K562 (cell line): ENCODE measurements around the gene C1QTNF2. TPM values are rescaled to one million over a fixed set of nuclear protein-coding genes. Genes with fewer than 3 reads are reported as not detected.

Experiments used
- ATAC-seq: fragments of 200-7000 bp; cut with Tn5 transposase; 3 replicates; pipeline ENCODE4 v1.9.1; 2020; ENCODE audit warnings: moderate library complexity
- BruUV-seq: library from RNA; stranded (reverse); fragments of 400-500 nt; replicated peaks from 2 replicates; lab custom pipeline; 2021; lab: Mats Ljungman, UMichigan
- CTCF ChIA-PET: fragments of 300-600 bp; formaldehyde crosslinking; extraction: SDS; loops from one replicate; lab custom pipeline; 2021; ENCODE audit warnings: low intra/inter-chr PET ratio; lab: Yijun Ruan, JAX
- POLR2A ChIA-PET: fragments of 300-600, 350-650 bp; sonication (Branson Sonifier 250); formaldehyde crosslinking; extraction: SDS; loops from one replicate; lab custom pipeline; 2021; ENCODE audit warnings: antibody characterized with exemption, inconsistent platforms; lab: Yijun Ruan, JAX
- DNase-seq, 4 experiments: peaks; one replicate each; pipeline versions ENCODE4 v3.0.0 to v3.0.0-alpha.2; 2011 to 2018; ENCODE audit warnings: low spot score in 3 of 4, mixed read lengths in 3 of 4; ENCODE audit errors: extremely low read depth in 1 of 4
- FAIRE-seq: peaks from 2 replicates; lab custom pipeline; 2011; peaks lifted over from hg19 to GRCh38; lab: Jason Lieb, UNC
- H2AFZ ChIP-seq: 2 replicates; pipeline ENCODE4 v1.6.0; 2011; ENCODE audit warnings: low read depth, low read length, control low read depth, inconsistent platforms
- H3K27ac ChIP-seq: fragments of 200-600 bp; 3 replicates; pipeline ENCODE4 v1.8.0; 2011; ENCODE audit warnings: low read depth, mild to moderate bottlenecking, control low read depth, inconsistent platforms, low read length, moderate library complexity, mixed read lengths; ENCODE audit errors: extremely low read depth
- H3K27me3 ChIP-seq, 2 experiments: fragments of 300-600 bp in 1 of 2; 2 replicates in 1 of 2; 3 replicates in 1 of 2; pipeline versions ENCODE4 v1.6.0 to v1.8.0; 2011; ENCODE audit warnings: inconsistent platforms in 2 of 2, low read length in 2 of 2, mild to moderate bottlenecking in 1 of 2, mixed read lengths in 1 of 2, moderate library complexity in 1 of 2; ENCODE audit not compliant: control insufficient read depth in 2 of 2, insufficient read depth in 2 of 2
- H3K36me3 ChIP-seq: fragments of 300-600 bp; 3 replicates; pipeline ENCODE4 v1.8.0; 2011; ENCODE audit warnings: mild to moderate bottlenecking, low read length, inconsistent platforms; ENCODE audit not compliant: control insufficient read depth, insufficient read depth
- H3K4me1 ChIP-seq, 2 experiments: fragments of 200-600 bp in 1 of 2; replicated peaks in 1 of 2; 2 replicates in 1 of 2; 3 replicates in 1 of 2; pipeline versions ENCODE4 v1.5.1 to v1.8.0; 2011; ENCODE audit warnings: inconsistent platforms in 2 of 2, low read length in 2 of 2, mild to moderate bottlenecking in 1 of 2, mixed read lengths in 1 of 2, moderate library complexity in 1 of 2; ENCODE audit not compliant: control insufficient read depth in 2 of 2, insufficient read depth in 2 of 2
- H3K4me2 ChIP-seq: 2 replicates; pipeline ENCODE4 v1.6.1; 2011; ENCODE audit warnings: low read length, control low read depth, inconsistent platforms, mixed read lengths; ENCODE audit not compliant: insufficient read depth
- H3K4me3 ChIP-seq: fragments of 200-600 bp; sonication (generic), shearing (Covaris generic); 2 replicates; pipeline ENCODE4 v1.5.1; 2016; ENCODE audit warnings: control low read depth, inconsistent platforms
- H3K79me2 ChIP-seq: fragments of 200-600 bp; 3 replicates; pipeline ENCODE4 v1.8.0; 2011; ENCODE audit warnings: low read length, inconsistent platforms; ENCODE audit not compliant: control insufficient read depth, insufficient read depth
- H3K9ac ChIP-seq, 2 experiments: 2 replicates each; pipeline versions ENCODE4 v1.6.0 to v1.6.1; 2011; ENCODE audit warnings: low read depth in 2 of 2, low read length in 2 of 2, control low read depth in 1 of 2, inconsistent platforms in 1 of 2, mild to moderate bottlenecking in 1 of 2, mixed read lengths in 1 of 2; ENCODE audit not compliant: insufficient read depth in 1 of 2
- H3K9me1 ChIP-seq: one replicate; pipeline ENCODE4 v1.6.0; 2011; ENCODE audit warnings: inconsistent platforms, mild to moderate bottlenecking, low read length, moderate library complexity; ENCODE audit not compliant: control insufficient read depth, insufficient read depth
- H3K9me3 ChIP-seq: replicated peaks from 2 replicates; pipeline ENCODE4 v1.5.1; 2011; ENCODE audit warnings: low read depth, low read length, inconsistent platforms; ENCODE audit not compliant: control insufficient read depth, insufficient read depth
- H4K20me1 ChIP-seq: replicated peaks from 2 replicates; pipeline ENCODE4 v1.6.1; 2011; ENCODE audit warnings: low read length, inconsistent platforms, mixed read lengths; ENCODE audit not compliant: control insufficient read depth, insufficient read depth
- ARID1B ChIP-seq: fragments of 450-650 bp; IDR thresholded peaks from 2 replicates; pipeline ENCODE4 v1.6.1; 2016; ENCODE audit warnings: antibody characterized with exemption, mild to moderate bottlenecking, inconsistent platforms
- CBX1 ChIP-seq: sonication (generic); IDR thresholded peaks from 2 replicates; pipeline ENCODE4 v1.6.1; 2016; ENCODE audit warnings: antibody characterized with exemption, low read depth, mild to moderate bottlenecking
- CREB1 ChIP-seq, 2 experiments: sonication (generic) in 1 of 2; formaldehyde crosslinking in 1 of 2; IDR thresholded peaks; 2 replicates each; pipeline versions ENCODE4 v1.6.1 to v1.8.0; 2012 to 2022; ENCODE audit warnings: inconsistent platforms in 1 of 2, mild to moderate bottlenecking in 1 of 2, missing genetic modification reagents in 1 of 2, moderate library complexity in 1 of 2
- DLX4 ChIP-seq: fragments of 250-450 bp; sonication (Bioruptor Pico); IDR thresholded peaks from 2 replicates; pipeline ENCODE4 v1.6.1; 2021; ENCODE audit warnings: mild to moderate bottlenecking
- ERF ChIP-seq: fragments of 450-650 bp; formaldehyde crosslinking; IDR thresholded peaks from 2 replicates; pipeline ENCODE4 v1.4.0; 2020; ENCODE audit warnings: mild to moderate bottlenecking, mixed read lengths
- HDAC6 ChIP-seq: IDR thresholded peaks from 2 replicates; pipeline ENCODE4 v1.6.1; 2012; ENCODE audit warnings: low read depth, mild to moderate bottlenecking, control low read depth, inconsistent platforms, low read length, moderate library complexity
- IRF2 ChIP-seq: sonication (generic); formaldehyde crosslinking; IDR thresholded peaks from 2 replicates; pipeline ENCODE4 v1.8.1; 2022; ENCODE audit warnings: mild to moderate bottlenecking, missing genetic modification reagents
- NR3C1 ChIP-seq: sonication (generic); formaldehyde crosslinking; IDR thresholded peaks from 2 replicates; pipeline ENCODE4 v1.8.1; 2022; ENCODE audit warnings: missing genetic modification reagents
- PCBP1 ChIP-seq: fragments of 200-400 bp; formaldehyde crosslinking; IDR thresholded peaks from 2 replicates; pipeline ENCODE4 v1.6.1; 2018; ENCODE audit warnings: mild to moderate bottlenecking, low read depth, low read length; ENCODE audit not compliant: poor library complexity, severe bottlenecking
- SIN3B ChIP-seq: fragments of 450-650 bp; IDR thresholded peaks from 2 replicates; pipeline ENCODE4 v1.6.1; 2017; ENCODE audit warnings: low read depth, mild to moderate bottlenecking, moderate library complexity
- VEZF1 ChIP-seq: fragments of 200-800 bp; sonication (Bioruptor generic); IDR thresholded peaks from 2 replicates; pipeline ENCODE4 v1.6.1; 2017; ENCODE audit warnings: missing genetic modification characterization, missing compliant biosample characterization
- ZNF3 ChIP-seq: fragments of 250-450 bp; sonication (Bioruptor Pico); IDR thresholded peaks from 2 replicates; pipeline ENCODE4 v1.5.0; 2021; ENCODE audit warnings: mild to moderate bottlenecking, moderate library complexity
- ZNF431 ChIP-seq: sonication (generic); formaldehyde crosslinking; IDR thresholded peaks from 2 replicates; pipeline ENCODE4 v1.8.0; 2022; ENCODE audit warnings: mild to moderate bottlenecking, missing genetic modification reagents
- ZNF507 ChIP-seq: conservative IDR thresholded peaks from 2 replicates; pipeline ENCODE4 v1.6.1; 2017; ENCODE audit warnings: missing genetic modification characterization, missing compliant biosample characterization
- ZNF639 ChIP-seq, 2 experiments: fragments of 200-800 bp in 1 of 2; sonication (Bioruptor generic) in 1 of 2; sonication (generic) in 1 of 2; formaldehyde crosslinking in 1 of 2; IDR thresholded peaks in 1 of 2; conservative IDR thresholded peaks in 1 of 2; 2 replicates each; pipeline versions ENCODE4 v1.5.0 to v1.6.1; 2016 to 2020; ENCODE audit warnings: missing compliant biosample characterization in 1 of 2, missing genetic modification characterization in 1 of 2, missing genetic modification reagents in 1 of 2
- in situ Hi-C: fragments of 300-500 bp; cut with MboI; formaldehyde crosslinking; loops from 4 replicates; pipeline ENCODE4 v1.15.0; 2018; ENCODE audit warnings: inconsistent platforms, mixed read lengths
- intact Hi-C: fragments of 100-400 bp; cut with micrococcal nuclease; formaldehyde crosslinking; loops from 2 replicates; pipeline ENCODE4 v1.14.2; 2022
- polyA plus RNA-seq, 8 experiments: library from polyadenylated mRNA; depleted of rRNA in 4 of 8; stranded (reverse) in 5 of 8; unstranded in 3 of 8; fragments of >200 nt; fragmentation: Nextera tagmentation in 2 of 8; fragmentation: Illumina TruSeq in 1 of 8; extraction: Ambion mirVana in 2 of 8; extraction: Trizol in 1 of 8; gene quantifications; 2 replicates each; pipeline versions ENCODE4 v1.2.1 to v1.2.3, GENCODE V29; 2011 to 2014; ENCODE audit warnings: inconsistent platforms in 1 of 8, missing spikeins in 1 of 8
- total RNA-seq, 7 experiments: library from RNA; depleted of rRNA in 6 of 7; stranded (reverse); fragments of >200 nt in 6 of 7; fragmentation: Illumina TruSeq in 2 of 7; extraction: Trizol in 2 of 7; gene quantifications; 2 replicates each; pipeline versions ENCODE4 v1.2.1 to v1.2.3, GENCODE V29; 2011 to 2021; ENCODE audit warnings: low replicate concordance in 1 of 7
- TF ChIP-seq, protein P1 (sequence below): sonication (generic); formaldehyde crosslinking; IDR thresholded peaks from 2 replicates; pipeline ENCODE4 v1.8.0; 2022; ENCODE audit warnings: mild to moderate bottlenecking, missing genetic modification reagents

The C1QTNF2 gene
- total and polyA plus RNA-seq, 9 of the 15 experiments (the other 6 are each of a cell fraction or from before 2014, with no cell fraction given): not detected

DNA sequence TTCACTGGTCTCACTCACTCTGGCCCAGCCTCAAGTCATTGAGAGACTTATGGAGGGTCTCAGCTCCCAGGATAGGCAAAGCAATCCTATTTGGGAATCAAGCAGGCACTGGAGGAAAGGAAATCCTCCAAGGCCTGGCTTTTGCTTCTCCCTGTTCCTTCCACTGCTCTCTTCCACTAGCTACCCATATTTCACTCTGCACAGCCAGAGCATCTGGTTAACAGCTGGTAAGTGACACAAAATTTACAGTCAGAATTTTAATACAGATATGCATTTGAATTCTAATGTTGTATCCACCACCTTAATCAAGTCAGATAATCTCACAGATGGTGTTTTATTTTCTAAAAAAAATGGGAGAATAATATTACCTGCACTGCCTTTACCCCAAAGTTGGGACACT, 868 bp upstream of the C1QTNF2 start:
- Histone ChIP-seq H3K4me3 (no peak overlapping the region), H2AFZ (no peak overlapping the region), H3K27me3 (peaks cover 34 to 37% of the 10 kb centered on the region in 2 experiments), H3K4me1 (peaks cover 6% of the 10 kb centered on the region in 2 experiments; a peak in 4 of 5 replicates), H3K36me3 (no peaks in the 10 kb centered on the region), H4K20me1 (0 out of 2 replicates have a peak, but pooled peaks cover 6% of the 10 kb centered on the region), H3K9me1 (no peaks in the 10 kb centered on the region), H3K9me3 (no peaks in the 10 kb centered on the region), H3K79me2 (no peaks in the 10 kb centered on the region), H3K27ac (no peak overlapping the region), H3K4me2 (no peak overlapping the region), H3K9ac (no peak overlapping the region)
- CTCF ChIA-PET: no interaction called here
- intact Hi-C loops (no loop called here), in situ Hi-C loops (no loop called here)
- no peak for ATAC-seq
- no TSS peak for BruUV-seq
- FAIRE-seq: no peak
- no peak for DNase-seq
- POLR2A ChIA-PET: interaction anchor here (0.6 kb wide), 2 partner anchors 659 to 872 kb away, joined by 3 read pairs; no protein-coding TSS in a partner anchor
- TF ChIP-seq SIN3B (no peak), ERF (CRISPR knock-in tag) (no peak), ZNF3 (CRISPR knock-in tag) (no peak), ZNF639 (CRISPR knock-in tag; conservative IDR thresholded peaks at IDR 0.05 in 1 of 2, IDR thresholded peaks at IDR 0.05 in 1 of 2) (no peak), ZNF507 (tag) (no peak), CBX1 (no peak), HDAC6 (no peak), IRF2 (CRISPR knock-in tag) (no peak), VEZF1 (CRISPR knock-in tag) (no peak), CREB1 (IDR thresholded peaks at IDR 0.05) (no peak), CREB1 (CRISPR knock-in tag; IDR thresholded peaks at IDR 0.05) (no peak), DLX4 (CRISPR knock-in tag) (no peak), ARID1B (no peak), PCBP1 (no peak), NR3C1 (CRISPR knock-in tag) (no peak), ZNF431 (CRISPR knock-in tag) (no peak)
- TF ChIP-seq, protein P1, sequence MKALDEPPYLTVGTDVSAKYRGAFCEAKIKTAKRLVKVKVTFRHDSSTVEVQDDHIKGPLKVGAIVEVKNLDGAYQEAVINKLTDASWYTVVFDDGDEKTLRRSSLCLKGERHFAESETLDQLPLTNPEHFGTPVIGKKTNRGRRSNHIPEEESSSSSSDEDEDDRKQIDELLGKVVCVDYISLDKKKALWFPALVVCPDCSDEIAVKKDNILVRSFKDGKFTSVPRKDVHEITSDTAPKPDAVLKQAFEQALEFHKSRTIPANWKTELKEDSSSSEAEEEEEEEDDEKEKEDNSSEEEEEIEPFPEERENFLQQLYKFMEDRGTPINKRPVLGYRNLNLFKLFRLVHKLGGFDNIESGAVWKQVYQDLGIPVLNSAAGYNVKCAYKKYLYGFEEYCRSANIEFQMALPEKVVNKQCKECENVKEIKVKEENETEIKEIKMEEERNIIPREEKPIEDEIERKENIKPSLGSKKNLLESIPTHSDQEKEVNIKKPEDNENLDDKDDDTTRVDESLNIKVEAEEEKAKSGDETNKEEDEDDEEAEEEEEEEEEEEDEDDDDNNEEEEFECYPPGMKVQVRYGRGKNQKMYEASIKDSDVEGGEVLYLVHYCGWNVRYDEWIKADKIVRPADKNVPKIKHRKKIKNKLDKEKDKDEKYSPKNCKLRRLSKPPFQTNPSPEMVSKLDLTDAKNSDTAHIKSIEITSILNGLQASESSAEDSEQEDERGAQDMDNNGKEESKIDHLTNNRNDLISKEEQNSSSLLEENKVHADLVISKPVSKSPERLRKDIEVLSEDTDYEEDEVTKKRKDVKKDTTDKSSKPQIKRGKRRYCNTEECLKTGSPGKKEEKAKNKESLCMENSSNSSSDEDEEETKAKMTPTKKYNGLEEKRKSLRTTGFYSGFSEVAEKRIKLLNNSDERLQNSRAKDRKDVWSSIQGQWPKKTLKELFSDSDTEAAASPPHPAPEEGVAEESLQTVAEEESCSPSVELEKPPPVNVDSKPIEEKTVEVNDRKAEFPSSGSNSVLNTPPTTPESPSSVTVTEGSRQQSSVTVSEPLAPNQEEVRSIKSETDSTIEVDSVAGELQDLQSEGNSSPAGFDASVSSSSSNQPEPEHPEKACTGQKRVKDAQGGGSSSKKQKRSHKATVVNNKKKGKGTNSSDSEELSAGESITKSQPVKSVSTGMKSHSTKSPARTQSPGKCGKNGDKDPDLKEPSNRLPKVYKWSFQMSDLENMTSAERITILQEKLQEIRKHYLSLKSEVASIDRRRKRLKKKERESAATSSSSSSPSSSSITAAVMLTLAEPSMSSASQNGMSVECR (CRISPR knock-in tag): no peak
